ENCODE data around the gene KIF6. TPM values are rescaled to one million over a fixed set of nuclear protein-coding genes. Genes with fewer than 3 reads are reported as not detected.
"Not testable (repeated sequence)": the region's sequence is repeated elsewhere in the genome, so short reads cannot be mapped to it uniquely, and the experiment has no call there.

KIF6 gene
- total RNA-seq, 2 experiments from 2014 or later = not detected

DNA sequence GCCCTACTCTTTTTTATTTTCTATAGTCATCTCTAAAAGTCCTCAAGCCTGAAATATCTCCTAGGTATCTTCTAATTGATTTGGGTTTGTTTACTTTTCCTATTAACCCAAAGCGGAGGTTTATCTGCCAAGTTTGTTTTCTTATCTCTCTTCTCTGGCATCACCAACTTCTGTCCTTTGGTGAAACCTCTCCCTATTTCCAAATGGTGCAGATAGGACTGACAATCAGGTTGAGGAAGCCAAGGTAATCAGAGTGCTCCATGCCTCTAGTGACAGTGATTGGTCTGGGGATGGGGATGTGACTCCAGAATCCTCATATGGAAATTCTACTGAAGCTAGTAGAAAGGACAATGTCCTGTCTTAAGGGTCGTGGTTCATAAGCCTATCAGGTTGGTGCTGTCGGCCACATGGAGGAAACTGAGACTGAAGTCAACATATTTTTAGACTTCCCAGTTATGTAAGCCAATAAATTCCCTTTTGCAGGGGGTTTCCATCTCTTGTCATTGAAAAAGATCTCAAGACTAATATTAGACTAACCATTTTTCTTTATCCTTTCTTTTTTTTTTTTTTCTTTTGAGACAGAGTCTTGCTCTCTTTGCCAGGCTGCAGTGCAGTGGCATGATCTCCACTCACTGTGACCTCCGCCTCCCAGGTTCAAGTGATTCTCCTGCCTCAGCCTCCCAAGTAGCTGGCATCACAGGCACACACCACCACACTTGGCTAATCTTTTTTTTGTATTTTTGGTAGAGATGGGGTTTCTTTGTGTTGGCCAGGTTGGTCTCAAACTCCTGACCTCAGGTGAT lies 28.0 kb downstream of the KIF6 start:
- POLR2A ChIA-PET = no interaction called here
- Mint-ChIP-seq H3K27me3 (peaks cover 25% of the 10 kb centered on the region), H3K9me3 (no peaks in the 10 kb centered on the region), H3K27ac (no peak overlapping the region), H3K4me1 (no peaks in the 10 kb centered on the region), H3K36me3 (ENCODE audit: low read depth) (no peaks in the 10 kb centered on the region), H3K4me3 (no peak overlapping the region)
- no peak for DNase-seq
- CTCF ChIA-PET = interaction anchor here (0.7 kb wide), 1 partner anchor 449 kb away, joined by 3 read pairs; no protein-coding TSS in a partner anchor

DNA sequence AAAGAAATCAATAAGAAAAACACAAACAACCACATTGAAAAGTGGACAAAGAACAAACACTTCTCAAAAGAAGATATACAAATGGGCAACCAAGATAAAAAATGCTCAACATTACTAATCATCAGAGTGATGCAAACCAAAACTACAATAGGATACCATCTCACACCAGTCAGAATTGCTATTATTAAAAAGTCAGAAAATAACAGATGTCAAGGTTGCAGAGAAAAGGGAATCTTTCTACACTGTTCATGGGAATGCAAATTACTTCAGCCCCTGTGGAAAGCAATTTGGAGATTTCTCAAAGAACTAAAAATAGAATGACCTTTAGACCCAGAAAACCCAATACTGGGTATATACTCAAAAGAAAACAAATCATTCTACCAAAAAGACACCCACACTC lies 29.8 kb downstream of the KIF6 start:
- Mint-ChIP-seq H3K4me3 (no peak overlapping the region), H3K36me3 (ENCODE audit: low read depth) (no peaks in the 10 kb centered on the region), H3K27ac (no peak overlapping the region), H3K9me3 (no peaks in the 10 kb centered on the region), H3K27me3 (peaks cover 36% of the 10 kb centered on the region), H3K4me1 (no peaks in the 10 kb centered on the region)
- POLR2A ChIA-PET = no interaction called here
- CTCF ChIA-PET = no interaction called here
- no peak for DNase-seq

DNA sequence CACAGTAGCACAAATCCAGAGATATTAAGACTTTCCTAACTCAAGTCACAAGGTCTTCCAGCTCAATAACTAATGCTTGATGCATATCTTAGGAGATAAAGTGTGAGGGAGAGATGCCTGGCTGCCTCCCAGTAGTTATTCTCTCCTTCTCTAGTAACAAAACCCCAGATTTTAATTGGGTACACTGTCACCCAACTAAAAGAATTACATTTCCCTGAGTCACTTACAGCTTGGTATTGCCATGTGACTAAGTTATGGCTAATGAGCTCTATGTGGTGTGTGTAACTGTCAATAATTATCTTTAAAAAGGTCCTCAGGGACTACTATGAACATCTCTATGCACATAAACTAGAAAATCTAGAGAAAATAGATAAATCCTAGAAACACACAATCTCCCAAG lies 32.0 kb downstream of the KIF6 start:
- Mint-ChIP-seq H3K9me3 (no peaks in the 10 kb centered on the region), H3K4me1 (no peaks in the 10 kb centered on the region), H3K4me3 (no peak overlapping the region), H3K27ac (no peak overlapping the region), H3K36me3 (ENCODE audit: low read depth) (no peaks in the 10 kb centered on the region), H3K27me3 (peaks cover 40% of the 10 kb centered on the region)
- CTCF ChIA-PET = no interaction called here
- POLR2A ChIA-PET = no interaction called here
- no peak for DNase-seq

DNA sequence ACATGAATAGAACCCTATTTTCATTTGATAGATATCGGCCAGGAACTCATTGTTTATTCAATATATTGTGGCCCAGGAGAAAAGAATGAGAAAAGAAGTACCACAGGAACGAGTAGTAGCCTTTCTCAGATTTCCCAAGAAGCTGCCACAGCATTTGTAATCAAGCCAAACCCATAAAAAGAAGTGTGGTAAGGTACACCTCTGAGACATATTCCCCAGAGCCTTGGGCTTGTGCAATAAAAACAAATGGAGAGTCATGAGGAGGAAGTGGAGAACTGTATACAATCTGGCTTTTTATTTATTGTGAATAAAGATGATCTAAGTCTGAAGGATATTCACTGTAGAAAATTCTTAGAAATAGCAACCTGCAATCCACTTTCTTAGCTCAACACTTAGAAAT lies 36.7 kb downstream of the KIF6 start:
- ChIA-PET CTCF (no interaction called here), POLR2A (no interaction called here)
- Mint-ChIP-seq H3K36me3 (ENCODE audit: low read depth) (no peaks in the 10 kb centered on the region), H3K27me3 (peaks cover 31% of the 10 kb centered on the region), H3K4me3 (no peak overlapping the region), H3K4me1 (no peaks in the 10 kb centered on the region), H3K9me3 (no peaks in the 10 kb centered on the region), H3K27ac (no peak overlapping the region)
- DNase-seq = no peak

GRCh38 chr6:39686976-39687375 lies 38.2 kb downstream of the KIF6 start:
- Mint-ChIP-seq H3K36me3 (ENCODE audit: low read depth) (no peaks in the 10 kb centered on the region), H3K4me3 (no peak overlapping the region), H3K4me1 (no peaks in the 10 kb centered on the region), H3K9me3 (no peaks in the 10 kb centered on the region), H3K27me3 (peaks cover 20% of the 10 kb centered on the region), H3K27ac (no peak overlapping the region)
- POLR2A ChIA-PET = no interaction called here
- CTCF ChIA-PET = no interaction called here
- no peak for DNase-seq

DNA sequence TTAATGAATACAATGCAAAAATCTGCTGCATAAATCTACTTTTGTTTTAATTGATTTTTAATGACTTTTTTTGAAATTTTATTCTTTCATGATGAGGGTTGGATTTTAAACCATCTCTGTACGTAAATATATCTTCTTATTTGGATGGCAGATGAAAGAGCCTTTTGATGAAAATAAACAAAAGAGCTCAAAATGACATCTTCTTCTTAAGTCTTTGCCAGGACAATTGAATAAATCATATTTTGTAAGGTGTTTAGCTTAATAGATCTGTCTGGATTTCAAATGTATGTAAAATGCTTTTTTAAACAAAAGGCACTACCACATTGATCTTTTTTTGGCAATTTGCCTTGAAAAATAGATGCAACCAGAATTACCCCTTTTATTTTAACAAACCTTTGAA lies 39.3 kb downstream of the KIF6 start:
- POLR2A ChIA-PET = no interaction called here
- CTCF ChIA-PET = no interaction called here
- Mint-ChIP-seq H3K4me1 (no peaks in the 10 kb centered on the region), H3K4me3 (no peak overlapping the region), H3K9me3 (no peaks in the 10 kb centered on the region), H3K27ac (no peak overlapping the region), H3K27me3 (peaks cover 14% of the 10 kb centered on the region), H3K36me3 (ENCODE audit: low read depth) (no peaks in the 10 kb centered on the region)
- no peak for DNase-seq

- Mint-ChIP-seq H3K4me1 (no peaks in the 10 kb centered on the region), H3K4me3 (no peak overlapping the region), H3K27ac (no peak overlapping the region), H3K27me3 (peaks cover 11% of the 10 kb centered on the region), H3K36me3 (ENCODE audit: low read depth) (no peaks in the 10 kb centered on the region), H3K9me3 (no peaks in the 10 kb centered on the region)
- ChIA-PET CTCF (no interaction called here), POLR2A (no interaction called here)
- no peak for DNase-seq
Observed at GRCh38 chr6:39685489-39685826, 39.8 kb downstream of the KIF6 start.

DNA sequence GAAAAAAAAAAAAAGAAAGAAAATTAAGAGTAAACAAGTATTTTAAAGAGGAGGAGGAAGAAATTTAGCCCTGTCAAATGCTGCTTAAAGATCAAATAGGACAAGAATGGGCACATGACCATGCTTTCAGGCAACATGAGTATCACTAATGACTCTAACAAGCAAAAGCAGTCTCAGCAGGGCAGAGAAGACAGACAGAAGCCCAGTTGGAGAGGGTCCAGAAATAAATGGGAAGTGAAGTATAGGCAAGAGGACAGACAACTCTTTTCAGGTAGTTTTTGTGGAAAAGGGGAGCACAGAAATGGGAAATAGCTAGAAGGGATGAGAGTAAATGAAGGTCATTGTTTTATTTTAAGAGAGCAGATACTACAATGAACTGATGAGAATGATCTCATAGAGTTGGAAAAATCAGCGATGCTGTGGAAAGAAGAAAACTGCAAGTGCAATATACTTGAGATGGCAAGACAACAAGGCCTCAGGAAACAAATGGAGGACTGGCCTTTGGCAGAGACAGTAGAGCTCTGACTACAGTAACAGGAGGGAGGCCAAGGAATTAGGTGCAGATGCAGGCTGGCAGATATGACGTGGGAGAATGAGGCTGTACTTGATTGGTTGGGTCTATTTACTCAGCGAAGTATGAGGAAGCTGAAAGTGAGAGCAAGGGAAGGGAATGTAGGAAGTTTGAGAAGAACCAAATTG lies 40.3 kb downstream of the KIF6 start:
- no peak for DNase-seq
- ChIA-PET POLR2A (no interaction called here), CTCF (no interaction called here)
- no peaks in the 10 kb centered on the region for H3K9me3 Mint-ChIP-seq
- no peaks in the 10 kb centered on the region for H3K36me3 Mint-ChIP-seq (ENCODE audit: low read depth)
- no peaks in the 10 kb centered on the region for H3K4me1 Mint-ChIP-seq
- no peak overlapping the region for H3K4me3 Mint-ChIP-seq
- no peak overlapping the region for H3K27ac Mint-ChIP-seq
- H3K27me3 Mint-ChIP-seq = peaks cover 7% of the 10 kb centered on the region

GRCh38 chr6:39681674-39682121 lies 43.5 kb downstream of the KIF6 start:
- no peaks in the 10 kb centered on the region for H3K9me3 Mint-ChIP-seq
- no peak overlapping the region for H3K4me3 Mint-ChIP-seq
- H3K27me3 Mint-ChIP-seq = peaks cover 7% of the 10 kb centered on the region
- H3K36me3 Mint-ChIP-seq (ENCODE audit: low read depth) = no peaks in the 10 kb centered on the region
- ChIA-PET POLR2A (no interaction called here), CTCF (no interaction called here)
- no peaks in the 10 kb centered on the region for H3K4me1 Mint-ChIP-seq
- DNase-seq = no peak
- no peak overlapping the region for H3K27ac Mint-ChIP-seq

GRCh38 chr6:39678914-39679313 lies 46.3 kb downstream of the KIF6 start:
- Mint-ChIP-seq H3K9me3 (no peaks in the 10 kb centered on the region), H3K27me3 (no peaks in the 10 kb centered on the region), H3K27ac (no peak overlapping the region), H3K4me3 (no peak overlapping the region), H3K36me3 (ENCODE audit: low read depth) (no peaks in the 10 kb centered on the region), H3K4me1 (no peaks in the 10 kb centered on the region)
- CTCF ChIA-PET = interaction anchor here (1.8 kb wide), 1 partner anchor 9 kb away, joined by 3 read pairs; no protein-coding TSS in a partner anchor
- DNase-seq = no peak
- POLR2A ChIA-PET = no interaction called here

- H3K4me1 Mint-ChIP-seq; H3K36me3 Mint-ChIP-seq (ENCODE audit: low read depth); H3K4me3 Mint-ChIP-seq; CTCF ChIA-PET; H3K27ac Mint-ChIP-seq; H3K27me3 Mint-ChIP-seq; POLR2A ChIA-PET; DNase-seq; H3K9me3 Mint-ChIP-seq: not testable (repeated sequence)
Observed at GRCh38 chr6:39677318-39677717, 47.9 kb downstream of the KIF6 start.

DNA sequence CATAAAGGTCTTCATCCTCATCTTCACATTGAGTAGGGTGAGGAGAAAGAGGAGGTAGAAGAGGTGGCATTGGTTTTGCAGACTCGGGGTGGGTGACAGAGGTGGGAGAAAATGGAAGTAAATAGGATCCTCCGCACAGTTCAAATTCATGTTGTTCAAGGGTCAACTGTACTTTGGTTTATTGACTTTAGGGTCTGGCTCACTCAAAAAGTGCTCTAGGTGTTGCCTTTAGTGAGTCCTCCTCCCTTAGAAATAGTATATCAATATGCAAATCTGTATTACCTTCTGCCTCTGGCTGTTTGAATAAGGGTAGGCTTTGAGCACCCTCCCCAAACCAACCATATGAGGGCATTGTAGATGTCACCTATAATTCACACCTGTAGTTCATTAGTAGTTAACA lies 54.7 kb downstream of the KIF6 start:
- Mint-ChIP-seq H3K27ac (no peak overlapping the region), H3K4me3 (no peak overlapping the region), H3K27me3 (peaks cover 10% of the 10 kb centered on the region), H3K4me1 (no peaks in the 10 kb centered on the region), H3K36me3 (ENCODE audit: low read depth) (no peaks in the 10 kb centered on the region), H3K9me3 (no peaks in the 10 kb centered on the region)
- POLR2A ChIA-PET = no interaction called here
- CTCF ChIA-PET = interaction anchor here (1.4 kb wide), 1 partner anchor 9 kb away, joined by 3 read pairs; no protein-coding TSS in a partner anchor
- no peak for DNase-seq

GRCh38 chr6:39669973-39670342 lies 55.2 kb downstream of the KIF6 start:
- CTCF ChIA-PET = interaction anchor here (1.4 kb wide), 1 partner anchor 9 kb away, joined by 3 read pairs; no protein-coding TSS in a partner anchor
- POLR2A ChIA-PET = no interaction called here
- DNase-seq = no peak
- Mint-ChIP-seq H3K36me3 (ENCODE audit: low read depth) (no peaks in the 10 kb centered on the region), H3K4me1 (no peaks in the 10 kb centered on the region), H3K27ac (no peak overlapping the region), H3K27me3 (peaks cover 10% of the 10 kb centered on the region), H3K4me3 (no peak overlapping the region), H3K9me3 (no peaks in the 10 kb centered on the region)

Measured in activated CD4-positive, alpha-beta T cell treated with anti-CD3 and anti-CD28 coated beads, Interleukin-2, amount 10 ng/mL, durations not matched to agents 7 days and 5 days (primary cell).